H1 (cell line): ENCODE data around the gene MRPS14. TPM values are rescaled to one million over a fixed set of nuclear protein-coding genes. Genes with fewer than 3 reads are reported as not detected.

ENCODE experiments used
- CTCF ChIA-PET: fragments of 300-600 bp; sonication (Branson Sonifier 250); formaldehyde crosslinking; loops from one replicate; lab custom pipeline; 2021; ENCODE audit not compliant: partially characterized antibody; lab: Charles Lee
- POLR2A ChIA-PET: fragments of 300-600 bp; sonication (Branson Sonifier 250); formaldehyde crosslinking; loops from one replicate; lab custom pipeline; 2021; ENCODE audit warnings: inconsistent platforms; ENCODE audit not compliant: partially characterized antibody; lab: Charles Lee
- DNase-seq, 2 experiments: peaks; one replicate each; pipeline versions ENCODE4 v3.0.0 to v3.0.0-alpha.2; 2010 to 2022; ENCODE audit warnings: low spot score in 2 of 2, low read depth in 1 of 2, mixed read lengths in 1 of 2
- FAIRE-seq: peaks from 2 replicates; lab custom pipeline; 2011; peaks lifted over from hg19 to GRCh38; lab: Jason Lieb, UNC
- H2AFZ ChIP-seq: 2 replicates; pipeline ENCODE4 v1.8.1; 2012; ENCODE audit warnings: low read length, inconsistent platforms
- H2AK5ac ChIP-seq: 2 replicates; pipeline ENCODE4 v1.6.1; 2013; ENCODE audit warnings: low read depth, low read length
- H2BK120ac ChIP-seq: replicated peaks from 2 replicates; pipeline ENCODE3; 2013; ENCODE audit warnings: low read depth, low read length, inconsistent platforms
- H2BK12ac ChIP-seq: 2 replicates; pipeline ENCODE4 v1.6.1; 2013; ENCODE audit warnings: low read depth, low read length
- H2BK15ac ChIP-seq: 2 replicates; pipeline ENCODE4 v1.6.1; 2013; ENCODE audit warnings: low read length
- H2BK20ac ChIP-seq: 2 replicates; pipeline ENCODE4 v1.6.1; 2013; ENCODE audit warnings: low read length
- H2BK5ac ChIP-seq: 2 replicates; pipeline ENCODE4 v1.6.1; 2013; ENCODE audit warnings: low read depth, low read length
- H3K14ac ChIP-seq: 2 replicates; pipeline ENCODE4 v1.6.1; 2013; ENCODE audit warnings: inconsistent platforms; ENCODE audit not compliant: insufficient read length
- H3K18ac ChIP-seq: 2 replicates; pipeline ENCODE4 v1.6.1; 2013; ENCODE audit warnings: low read length; ENCODE audit errors: extremely low read depth
- H3K23ac ChIP-seq: 2 replicates; pipeline ENCODE4 v1.6.1; 2013; ENCODE audit warnings: inconsistent platforms; ENCODE audit not compliant: insufficient read length
- H3K23me2 ChIP-seq: 2 replicates; pipeline ENCODE4 v1.6.1; 2013; ENCODE audit warnings: low read depth, low read length
- H3K27ac ChIP-seq: 2 replicates; pipeline ENCODE4 v1.6.1; 2011; ENCODE audit warnings: low read depth, low read length, inconsistent platforms
- H3K27me3 ChIP-seq, 4 experiments: replicated peaks in 1 of 4; 1 replicate in 1 of 4; 2 replicates in 3 of 4; pipeline versions ENCODE4 v1.6.1 to v1.8.1; 2011 to 2013; ENCODE audit warnings: low read length in 3 of 4, mild to moderate bottlenecking in 3 of 4, inconsistent platforms in 2 of 4, mixed read lengths in 2 of 4, moderate library complexity in 1 of 4; ENCODE audit not compliant: control insufficient read depth in 3 of 4, insufficient read depth in 3 of 4; ENCODE audit errors: extremely low read depth in 1 of 4
- H3K36me3 ChIP-seq, 4 experiments: 2 replicates each; pipeline versions ENCODE4 v1.6.1 to v1.8.1; 2011 to 2013; ENCODE audit warnings: mild to moderate bottlenecking in 4 of 4, low read length in 3 of 4, moderate library complexity in 2 of 4, control low read depth in 1 of 4, inconsistent platforms in 1 of 4; ENCODE audit not compliant: insufficient read depth in 4 of 4, control insufficient read depth in 2 of 4
- H3K4ac ChIP-seq: replicated peaks from 2 replicates; pipeline ENCODE3; 2013; ENCODE audit warnings: low read length, low read depth, mixed read lengths, inconsistent platforms; ENCODE audit not compliant: insufficient read length
- H3K4me1 ChIP-seq, 4 experiments: replicated peaks in 1 of 4; 1 replicate in 1 of 4; 2 replicates in 3 of 4; pipeline versions ENCODE4 v1.6.1 to v1.8.1; 2011 to 2013; ENCODE audit warnings: low read length in 3 of 4, inconsistent platforms in 2 of 4, mixed read lengths in 1 of 4; ENCODE audit not compliant: insufficient read depth in 4 of 4, control insufficient read depth in 3 of 4
- H3K4me2 ChIP-seq, 2 experiments: 2 replicates each; pipeline versions ENCODE4 v1.6.1 to v1.8.1; 2011 to 2013; ENCODE audit warnings: low read depth in 2 of 2, low read length in 2 of 2, control low read depth in 1 of 2, inconsistent platforms in 1 of 2, mild to moderate bottlenecking in 1 of 2; ENCODE audit not compliant: insufficient read depth in 1 of 2
- H3K4me3 ChIP-seq, 4 experiments: fragments of 200-600, 300-600 bp in 1 of 4; sonication (generic), shearing (Covaris generic), sonication (Bioruptor Twin) in 1 of 4; 2 replicates each; pipeline versions ENCODE4 v1.5.1 to v1.8.1; 2011 to 2016; ENCODE audit warnings: low read length in 4 of 4, low read depth in 3 of 4, control low read depth in 2 of 4, inconsistent platforms in 2 of 4, mild to moderate bottlenecking in 2 of 4, mixed read lengths in 1 of 4, moderate library complexity in 1 of 4; ENCODE audit not compliant: insufficient read depth in 2 of 4; ENCODE audit errors: extremely low read depth in 1 of 4
- H3K56ac ChIP-seq: replicated peaks from 2 replicates; pipeline ENCODE3; 2013; ENCODE audit warnings: low read depth, mild to moderate bottlenecking, mixed read lengths, low read length, inconsistent platforms; ENCODE audit not compliant: insufficient read length
- H3K79me1 ChIP-seq: 2 replicates; pipeline ENCODE4 v1.6.1; 2013; ENCODE audit warnings: low read depth, low read length, control low read depth
- H3K79me2 ChIP-seq, 2 experiments: 2 replicates each; pipeline versions ENCODE4 v1.6.1 to v1.8.1; 2012 to 2013; ENCODE audit warnings: low read length in 2 of 2, mild to moderate bottlenecking in 2 of 2, inconsistent platforms in 1 of 2; ENCODE audit not compliant: insufficient read depth in 2 of 2, control insufficient read depth in 1 of 2
- H3K9ac ChIP-seq, 4 experiments: replicated peaks in 1 of 4; 1 replicate in 1 of 4; 2 replicates in 3 of 4; pipeline versions ENCODE4 v1.6.1 to v1.8.1; 2011 to 2013; ENCODE audit warnings: low read depth in 3 of 4, low read length in 3 of 4, control low read depth in 2 of 4, mild to moderate bottlenecking in 2 of 4, moderate library complexity in 2 of 4, inconsistent platforms in 1 of 4; ENCODE audit errors: extremely low read depth in 1 of 4
- H3K9me3 ChIP-seq, 2 experiments: 2 replicates each; pipeline versions ENCODE4 v1.6.1 to v1.8.1; 2012 to 2013; ENCODE audit warnings: mild to moderate bottlenecking in 2 of 2, moderate library complexity in 2 of 2, control low read depth in 1 of 2, inconsistent platforms in 1 of 2, low read depth in 1 of 2, low read length in 1 of 2, mixed read lengths in 1 of 2; ENCODE audit not compliant: insufficient read depth in 2 of 2
- H4K20me1 ChIP-seq, 2 experiments: replicated peaks in 1 of 2; 2 replicates each; pipeline versions ENCODE3 to v1.8.1; 2011 to 2013; ENCODE audit warnings: inconsistent platforms in 2 of 2, low read length in 2 of 2, mild to moderate bottlenecking in 1 of 2; ENCODE audit not compliant: insufficient read depth in 2 of 2, control insufficient read depth in 1 of 2
- H4K5ac ChIP-seq: 2 replicates; pipeline ENCODE4 v1.6.1; 2013; ENCODE audit warnings: low read length, low read depth, mixed read lengths, inconsistent platforms; ENCODE audit not compliant: insufficient read length
- H4K8ac ChIP-seq: 2 replicates; pipeline ENCODE4 v1.8.0; 2013; ENCODE audit warnings: mild to moderate bottlenecking, moderate library complexity, low read length, inconsistent platforms; ENCODE audit not compliant: insufficient read depth; ENCODE audit errors: extremely low read depth
- H4K91ac ChIP-seq: replicated peaks from 2 replicates; pipeline ENCODE3; 2013; ENCODE audit warnings: low read length, mixed read lengths, inconsistent platforms; ENCODE audit not compliant: insufficient read length
- ASH2L ChIP-seq: fragments of 200-600, 300-600 bp; sonication (generic); IDR thresholded peaks from one replicate; pipeline ENCODE4 v1.7.1; 2017; ENCODE audit warnings: low read length
- EZH2 ChIP-seq: fragments of 200-600 bp; sonication (generic); IDR thresholded peaks from 2 replicates; pipeline ENCODE4 v1.7.1; 2012; ENCODE audit warnings: low read depth, mild to moderate bottlenecking, moderate library complexity, low read length, inconsistent platforms; ENCODE audit not compliant: severe bottlenecking
- GABPA ChIP-seq: IDR thresholded peaks from 2 replicates; pipeline ENCODE4 v1.6.1; 2011; ENCODE audit warnings: mild to moderate bottlenecking, low read length, moderate library complexity, borderline replicate concordance; ENCODE audit not compliant: insufficient read depth
- HDAC6 ChIP-seq: IDR thresholded peaks from one replicate; pipeline ENCODE4 v1.7.1; 2012; ENCODE audit warnings: low read depth, mild to moderate bottlenecking, inconsistent platforms, low read length, moderate library complexity
- RAD21 ChIP-seq, 2 experiments: IDR thresholded peaks in 1 of 2; conservative IDR thresholded peaks in 1 of 2; 2 replicates each; pipeline ENCODE4 v1.6.1; 2011; ENCODE audit warnings: low read depth in 2 of 2, low read length in 2 of 2, improper control_type of control experiment in 1 of 2, inconsistent platforms in 1 of 2, mild to moderate bottlenecking in 1 of 2, moderate library complexity in 1 of 2
- SIN3A ChIP-seq, 2 experiments: IDR thresholded peaks in 1 of 2; conservative IDR thresholded peaks in 1 of 2; 2 replicates each; pipeline ENCODE4 v1.6.1; 2011 to 2012; ENCODE audit warnings: low read length in 2 of 2, improper control_type of control experiment in 1 of 2, low read depth in 1 of 2, mild to moderate bottlenecking in 1 of 2
- SIX5 ChIP-seq: IDR thresholded peaks from 2 replicates; pipeline ENCODE4 v1.6.1; 2011; ENCODE audit warnings: mild to moderate bottlenecking, low read depth, low read length
- TAF1 ChIP-seq: IDR thresholded peaks from 2 replicates; pipeline ENCODE4 v1.6.1; 2011; ENCODE audit warnings: mild to moderate bottlenecking, low read depth, low read length
- ZNF274 ChIP-seq: IDR thresholded peaks from 2 replicates; pipeline ENCODE4 v1.7.0; 2012; ENCODE audit warnings: low read length, borderline replicate concordance; ENCODE audit errors: extremely low read depth
- WGBS, 2 experiments: shearing (Covaris generic) in 1 of 2; methylation state at CpG; one replicate each; pipeline versions ENCODE4 v1.1.6 to v1.1.7; 2013 to 2015; ENCODE audit warnings: low lambda C conversion rate in 2 of 2, mixed read lengths in 2 of 2, inconsistent platforms in 1 of 2, low coverage in 1 of 2, missing lambda C conversion rate in 1 of 2; ENCODE audit not compliant: insufficient replicate concordance in 2 of 2, insufficient coverage in 1 of 2, insufficient read length in 1 of 2; ENCODE audit errors: extremely low coverage in 1 of 2, missing lambda C conversion rate in 1 of 2; 5-methylcytosine and 5-hydroxymethylcytosine counted together
- polyA plus RNA-seq, 7 experiments: library from polyadenylated mRNA; depleted of rRNA in 3 of 7; stranded (reverse) in 5 of 7; unstranded in 2 of 7; fragments of >200 nt in 5 of 7; fragments of 200-250 nt in 2 of 7; gene quantifications; 1 replicate in 5 of 7; 2 replicates in 1 of 7; 4 replicates in 1 of 7; pipeline versions ENCODE4 v1.2.1 to v1.2.3, GENCODE V29; 2011 to 2013; ENCODE audit warnings: missing spikeins in 2 of 7, mixed read lengths in 2 of 7
- total RNA-seq: library from RNA; stranded (reverse); fragmentation: NEBNext Ultra II Directional; extraction: Animal tissue kit (Norgen Biotek cat#: 25700); gene quantifications from 2 replicates; pipeline ENCODE4 v1.2.1, GENCODE V29; 2021

The MRPS14 gene
- total and polyA plus RNA-seq, 2 of the 8 experiments (the other 6 are each of a cell fraction or from before 2014, with no cell fraction given): 27.5 to 38.7 TPM

- Histone ChIP-seq H2AK5ac (no peak overlapping the region), H3K9me3 (no peaks in the 10 kb centered on the region), H2BK120ac (no peak overlapping the region), H3K36me3 (peaks cover 7 to 62% (median 12%) of the 10 kb centered on the region in 4 experiments), H3K4me1 (peaks cover 0 to 2% (median 0%) of the 10 kb centered on the region in 4 experiments; a peak in 1 of 7 replicates), H3K4me3 (no peak overlapping the region), H2AFZ (no peak overlapping the region), H3K23ac (no peak overlapping the region), H3K27ac (no peak overlapping the region), H3K23me2 (no peaks in the 10 kb centered on the region), H3K79me2 (peaks cover 0 to 14% of the 10 kb centered on the region in 2 experiments; a peak in 2 of 4 replicates), H2BK20ac (no peak overlapping the region), H3K4ac (no peak overlapping the region), H4K8ac (no peak overlapping the region), H4K91ac (no peak overlapping the region), H2BK12ac (no peak overlapping the region), H3K27me3 (no peaks in the 10 kb centered on the region), H3K56ac (no peak overlapping the region), H3K9ac (no peak overlapping the region), H3K79me1 (no peaks in the 10 kb centered on the region), H3K4me2 (no peak overlapping the region), H3K18ac (no peak overlapping the region), H2BK5ac (no peak overlapping the region), H3K14ac (no peak overlapping the region), H4K5ac (no peak overlapping the region), H4K20me1 (peaks cover 2 to 3% of the 10 kb centered on the region in 2 experiments), H2BK15ac (no peak overlapping the region)
- CTCF ChIA-PET: interaction anchor here (1.2 kb wide), 1 partner anchor 23 kb away, joined by 4 read pairs; no protein-coding TSS in a partner anchor
- DNase-seq (no peak), FAIRE-seq (no peak)
- POLR2A ChIA-PET: interaction anchor here (1.0 to 2.3 kb wide), 4 partner anchors 10 to 81 kb away, joined by 3 to 11 read pairs (median 4); no protein-coding TSS in a partner anchor
- no peak for TF ChIP-seq TAF1
- no peak for TF ChIP-seq ZNF274
- TF ChIP-seq EZH2: no peak
- no peak for TF ChIP-seq RAD21 (IDR thresholded peaks at IDR 0.05 in 1 of 2, conservative IDR thresholded peaks at IDR 0.05 in 1 of 2; ENCODE audit: low read depth in 2 of 2, low read length in 2 of 2)
- TF ChIP-seq SIX5: no peak
- no peak for TF ChIP-seq GABPA
- TF ChIP-seq SIN3A (conservative IDR thresholded peaks at IDR 0.05 in 1 of 2, IDR thresholded peaks at IDR 0.05 in 1 of 2; ENCODE audit: low read depth in 1 of 2, low read length in 2 of 2): no peak
- no peak for TF ChIP-seq HDAC6
- TF ChIP-seq ASH2L: no peak
- WGBS, 2 experiments: 74% methylated on average over 6 of the region's 6 CpGs; no CpG with 5 or more reads in 1 of the 2 experiments
These were observed 58.8 kb downstream of the MRPS14 start for GRCh38 chr1:174964261-174964971.
